NCI-H187 (cell line): ENCODE results near the gene PRTG.
"Not testable (repeated sequence)": the region's sequence is repeated elsewhere in the genome, so short reads cannot be mapped to it uniquely, and the experiment has no call there.

Experiments used
- DNase-seq, 2 experiments: peaks; one replicate each; lab custom pipeline; 2025; lab: John Stamatoyannopoulos, UW

Gene PRTG

GRCh38 chr15:55633731-55634130, 109.2 kb downstream of the PRTG start:
- DNase-seq, result no peak

GRCh38 chr15:55632434-55632833, 110.5 kb downstream of the PRTG start:
- no peak for DNase-seq

GRCh38 chr15:55630858-55631257, 112.1 kb downstream of the PRTG start:
- DNase-seq, result no peak

- DNase-seq, result no peak
Measured at GRCh38 chr15:55628369-55628730, 114.6 kb downstream of the PRTG start.

GRCh38 chr15:55627730-55628368, 115.1 kb downstream of the PRTG start:
- DNase-seq, result no peak

- no peak for DNase-seq
Measured at GRCh38 chr15:55619783-55620182, 123.2 kb downstream of the PRTG start.

GRCh38 chr15:55618387-55618786, 124.6 kb downstream of the PRTG start:
- DNase-seq, result no peak

GRCh38 chr15:55615445-55615844, 127.5 kb downstream of the PRTG start:
- DNase-seq, result no peak

- DNase-seq, result no peak
Measured at GRCh38 chr15:55613727-55614126, 129.2 kb downstream of the PRTG start.

GRCh38 chr15:55606214-55606613, 136.7 kb downstream of the PRTG start:
- no peak for DNase-seq

- no peak for DNase-seq
Measured at GRCh38 chr15:55601374-55601773, 141.6 kb downstream of the PRTG start.

GRCh38 chr15:55599439-55599838, 143.5 kb downstream of the PRTG start:
- DNase-seq, result no peak

- DNase-seq, result not testable (repeated sequence)
Measured at GRCh38 chr15:55593019-55593418, 149.9 kb downstream of the PRTG start.

- DNase-seq, result no peak
Measured at GRCh38 chr15:55590788-55591187, 152.2 kb downstream of the PRTG start.

- DNase-seq, result no peak
Measured at GRCh38 chr15:55589287-55589686, 153.7 kb downstream of the PRTG start.

- DNase-seq, result no peak
Measured at GRCh38 chr15:55588815-55589115, 154.2 kb downstream of the PRTG start.

GRCh38 chr15:55588070-55588814, 154.7 kb downstream of the PRTG start, which contains the start of gene PYGO1:
Gene PYGO1 (minus strand): TSS chr15:55588345. CDS start chr15:55587883, 462 bp downstream.
- DNase-seq, result no peak

GRCh38 chr15:55587321-55588069, 155.5 kb downstream of the PRTG start:
- DNase-seq, result no peak

GRCh38 chr15:55586808-55587207, 156.1 kb downstream of the PRTG start:
- DNase-seq, result no peak

GRCh38 chr15:55576943-55577342, 166.0 kb downstream of the PRTG start:
- DNase-seq, result no peak

- DNase-seq, result no peak
Measured at GRCh38 chr15:55574096-55574495, 168.9 kb downstream of the PRTG start.

- DNase-seq, result no peak
Measured at GRCh38 chr15:55573224-55573623, 169.7 kb downstream of the PRTG start.
